Measurements from ENCODE around the gene MUC20. TPM values are rescaled to one million over a fixed set of nuclear protein-coding genes. Genes with fewer than 3 reads are reported as not detected.

The MUC20 gene
- total RNA-seq, 1 donor from 2014 or later = not detected

DNA sequence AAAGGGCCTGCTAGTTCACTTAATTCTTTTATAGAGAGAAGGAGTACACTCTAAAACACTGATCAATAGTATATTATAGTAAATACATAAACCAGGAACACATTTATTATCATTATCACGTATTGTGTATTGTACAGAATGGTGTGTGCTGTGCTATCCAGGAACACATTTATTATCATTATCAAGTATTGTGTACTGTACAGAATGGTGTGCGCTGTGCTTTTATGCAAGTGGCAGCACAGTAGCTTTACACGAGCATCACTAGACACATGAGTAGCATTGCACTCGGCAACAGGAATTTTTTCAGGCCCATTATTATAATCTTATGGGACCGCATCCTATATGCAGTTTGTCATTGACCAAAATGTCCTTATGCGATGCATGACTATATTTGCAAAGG, 20.9 kb upstream of the MUC20 start:
- Mint-ChIP-seq H3K27ac (ENCODE audit: unreplicated experiment) (no peak overlapping the region), H3K27me3 (ENCODE audit: unreplicated experiment) (peaks cover 7% of the 10 kb centered on the region), H3K9me3 (ENCODE audit: unreplicated experiment) (peaks cover 14% of the 10 kb centered on the region), H3K4me1 (ENCODE audit: low read depth, unreplicated experiment) (peaks cover 15% of the 10 kb centered on the region), H3K4me3 (ENCODE audit: unreplicated experiment) (no peak overlapping the region), H3K36me3 (ENCODE audit: unreplicated experiment) (peaks cover 12% of the 10 kb centered on the region)
- DNase-seq = no peak
- TF ChIP-seq, protein P1, sequence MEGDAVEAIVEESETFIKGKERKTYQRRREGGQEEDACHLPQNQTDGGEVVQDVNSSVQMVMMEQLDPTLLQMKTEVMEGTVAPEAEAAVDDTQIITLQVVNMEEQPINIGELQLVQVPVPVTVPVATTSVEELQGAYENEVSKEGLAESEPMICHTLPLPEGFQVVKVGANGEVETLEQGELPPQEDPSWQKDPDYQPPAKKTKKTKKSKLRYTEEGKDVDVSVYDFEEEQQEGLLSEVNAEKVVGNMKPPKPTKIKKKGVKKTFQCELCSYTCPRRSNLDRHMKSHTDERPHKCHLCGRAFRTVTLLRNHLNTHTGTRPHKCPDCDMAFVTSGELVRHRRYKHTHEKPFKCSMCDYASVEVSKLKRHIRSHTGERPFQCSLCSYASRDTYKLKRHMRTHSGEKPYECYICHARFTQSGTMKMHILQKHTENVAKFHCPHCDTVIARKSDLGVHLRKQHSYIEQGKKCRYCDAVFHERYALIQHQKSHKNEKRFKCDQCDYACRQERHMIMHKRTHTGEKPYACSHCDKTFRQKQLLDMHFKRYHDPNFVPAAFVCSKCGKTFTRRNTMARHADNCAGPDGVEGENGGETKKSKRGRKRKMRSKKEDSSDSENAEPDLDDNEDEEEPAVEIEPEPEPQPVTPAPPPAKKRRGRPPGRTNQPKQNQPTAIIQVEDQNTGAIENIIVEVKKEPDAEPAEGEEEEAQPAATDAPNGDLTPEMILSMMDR (IDR thresholded peaks at IDR 0.05; ENCODE audit: partially characterized antibody, unreplicated experiment) = no peak

DNA sequence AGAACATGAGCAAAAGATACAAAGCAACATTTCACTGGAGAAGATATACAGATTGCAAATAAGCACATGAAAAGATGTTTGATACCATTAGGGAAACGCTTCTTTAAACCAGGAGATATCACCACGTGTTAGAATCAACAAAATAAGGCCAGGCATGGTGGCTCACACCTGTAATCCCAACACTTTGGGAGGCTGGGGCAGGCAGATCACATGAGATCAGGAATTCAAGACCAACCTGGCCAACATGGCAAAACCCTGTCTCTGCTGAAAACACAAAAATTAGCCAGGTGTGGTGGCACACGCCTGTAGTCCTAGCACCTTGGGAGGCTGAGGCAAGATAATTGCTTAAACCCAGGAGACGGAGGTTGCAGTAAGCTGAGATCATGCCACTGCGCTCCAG, 20.5 kb upstream of the MUC20 start:
- TF ChIP-seq, protein P1 (IDR thresholded peaks at IDR 0.05; ENCODE audit: partially characterized antibody, unreplicated experiment) = no peak
- H3K27ac Mint-ChIP-seq (ENCODE audit: unreplicated experiment) = no peak overlapping the region
- H3K4me1 Mint-ChIP-seq (ENCODE audit: low read depth, unreplicated experiment) = peaks cover 15% of the 10 kb centered on the region
- H3K4me3 Mint-ChIP-seq (ENCODE audit: unreplicated experiment) = no peak overlapping the region
- peaks cover 7% of the 10 kb centered on the region for H3K27me3 Mint-ChIP-seq (ENCODE audit: unreplicated experiment)
- H3K36me3 Mint-ChIP-seq (ENCODE audit: unreplicated experiment) = peaks cover 16% of the 10 kb centered on the region
- peaks cover 14% of the 10 kb centered on the region for H3K9me3 Mint-ChIP-seq (ENCODE audit: unreplicated experiment)
- no peak for DNase-seq

DNA sequence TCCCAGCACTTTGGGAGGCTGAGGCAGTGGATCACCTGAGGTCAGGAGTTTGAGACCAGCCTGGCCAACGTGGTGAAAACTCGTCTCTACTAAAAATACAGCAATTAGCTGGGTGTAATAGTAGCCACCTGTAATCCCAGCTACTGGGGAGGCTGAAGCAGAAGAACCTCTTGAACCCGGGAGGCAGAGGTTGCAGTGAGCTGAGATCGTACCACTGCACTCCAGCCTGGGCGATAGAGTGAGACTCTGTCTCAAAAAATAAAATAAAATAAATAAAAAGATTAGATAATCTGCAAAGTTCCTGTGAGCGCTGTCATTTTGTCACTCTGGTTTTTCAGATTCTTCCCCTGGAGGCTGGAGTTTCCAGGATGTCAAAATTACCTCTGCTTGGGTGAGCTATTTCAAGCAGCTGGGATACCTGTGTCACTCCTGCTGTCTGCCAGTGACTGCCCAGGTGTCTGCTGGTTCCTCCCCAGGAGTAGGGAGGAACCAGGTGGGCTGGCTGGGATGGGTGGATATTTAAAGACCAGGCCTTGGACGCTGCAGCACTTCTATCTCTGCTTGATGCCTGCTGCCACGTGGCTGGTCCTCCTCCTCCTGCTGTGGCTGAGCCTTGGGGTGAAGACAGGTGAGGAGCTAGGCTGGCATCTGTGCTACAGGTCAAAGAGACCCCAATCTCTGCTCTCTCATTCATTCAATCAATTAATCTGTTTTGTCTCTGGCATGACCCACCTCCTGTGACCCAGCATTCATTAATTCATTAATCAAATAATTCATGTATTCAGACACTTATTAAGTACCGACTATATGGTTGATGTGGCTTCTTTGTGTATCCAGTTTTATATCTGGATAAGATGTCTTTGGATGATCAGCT, 19.5 kb upstream of the MUC20 start:
- no peak overlapping the region for H3K4me3 Mint-ChIP-seq (ENCODE audit: unreplicated experiment)
- H3K9me3 Mint-ChIP-seq (ENCODE audit: unreplicated experiment) = peaks cover 14% of the 10 kb centered on the region
- H3K27ac Mint-ChIP-seq (ENCODE audit: unreplicated experiment) = no peak overlapping the region
- no peak for DNase-seq
- H3K27me3 Mint-ChIP-seq (ENCODE audit: unreplicated experiment) = peaks cover 6% of the 10 kb centered on the region
- peaks cover 15% of the 10 kb centered on the region for H3K4me1 Mint-ChIP-seq (ENCODE audit: low read depth, unreplicated experiment)
- TF ChIP-seq, protein P1 (IDR thresholded peaks at IDR 0.05; ENCODE audit: partially characterized antibody, unreplicated experiment) = no peak
- peaks cover 16% of the 10 kb centered on the region for H3K36me3 Mint-ChIP-seq (ENCODE audit: unreplicated experiment)

DNA sequence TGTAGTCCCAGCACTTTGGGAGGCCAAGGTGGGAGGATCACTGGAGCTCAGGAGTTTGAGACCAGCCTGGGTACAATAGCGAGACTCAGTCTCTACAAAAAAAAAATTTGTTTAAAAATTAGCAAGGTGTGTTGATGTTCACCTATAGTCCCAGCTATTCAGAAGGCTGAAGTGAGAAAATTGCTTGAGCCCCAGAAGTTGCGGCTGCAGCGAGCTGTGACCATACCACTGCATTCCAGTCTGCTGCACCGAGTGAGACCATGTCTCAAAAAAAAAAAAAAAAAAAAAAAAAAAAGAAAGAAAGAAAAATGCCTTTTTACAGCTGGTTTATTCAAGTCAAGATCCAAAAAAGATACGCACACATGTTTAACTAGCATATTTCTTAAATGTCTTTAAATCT, 17.0 kb upstream of the MUC20 start:
- Mint-ChIP-seq H3K36me3 (ENCODE audit: unreplicated experiment) (peaks cover 8% of the 10 kb centered on the region), H3K27ac (ENCODE audit: unreplicated experiment) (no peak overlapping the region), H3K9me3 (ENCODE audit: unreplicated experiment) (peaks cover 9% of the 10 kb centered on the region), H3K4me1 (ENCODE audit: low read depth, unreplicated experiment) (peaks cover 2% of the 10 kb centered on the region), H3K27me3 (ENCODE audit: unreplicated experiment) (no peaks in the 10 kb centered on the region), H3K4me3 (ENCODE audit: unreplicated experiment) (no peak overlapping the region)
- DNase-seq = no peak
- TF ChIP-seq, protein P1 (IDR thresholded peaks at IDR 0.05; ENCODE audit: partially characterized antibody, unreplicated experiment) = no peak

DNA sequence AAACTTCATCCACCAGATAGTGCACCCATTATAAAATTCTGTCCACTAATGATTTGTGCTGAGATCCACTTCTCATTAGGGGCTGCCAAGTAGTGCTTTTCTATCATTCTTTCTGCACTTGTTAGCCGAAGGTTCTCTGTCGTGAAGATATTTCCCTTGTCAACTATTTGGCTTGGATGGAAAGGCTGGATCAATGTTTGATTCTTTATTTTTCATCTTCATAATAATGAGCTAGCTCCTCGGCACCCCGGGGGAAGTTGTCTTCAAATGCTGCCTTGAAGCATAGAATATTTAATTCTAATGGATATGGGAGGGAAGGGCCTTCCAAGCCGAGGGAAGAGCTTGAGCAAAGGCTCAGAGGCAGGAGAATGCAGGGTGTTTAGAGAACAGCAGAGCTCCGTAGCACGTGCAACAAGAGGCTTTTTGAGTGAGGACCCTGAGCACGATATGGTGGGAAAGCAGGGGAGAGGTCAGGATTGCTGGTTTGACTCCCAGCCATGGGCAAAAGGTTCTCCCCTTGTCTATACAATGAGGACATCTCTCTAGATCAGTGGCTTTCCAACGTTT, 16.3 kb upstream of the MUC20 start:
- peaks cover 8% of the 10 kb centered on the region for H3K36me3 Mint-ChIP-seq (ENCODE audit: unreplicated experiment)
- TF ChIP-seq, protein P1 (IDR thresholded peaks at IDR 0.05; ENCODE audit: partially characterized antibody, unreplicated experiment) = no peak
- H3K4me3 Mint-ChIP-seq (ENCODE audit: unreplicated experiment) = no peak overlapping the region
- H3K27ac Mint-ChIP-seq (ENCODE audit: unreplicated experiment) = no peak overlapping the region
- H3K9me3 Mint-ChIP-seq (ENCODE audit: unreplicated experiment) = peaks cover 9% of the 10 kb centered on the region
- H3K4me1 Mint-ChIP-seq (ENCODE audit: low read depth, unreplicated experiment) = no peaks in the 10 kb centered on the region
- H3K27me3 Mint-ChIP-seq (ENCODE audit: unreplicated experiment) = no peaks in the 10 kb centered on the region
- no peak for DNase-seq

All from glutamatergic neuron (in vitro differentiated cells).